Measurements from ENCODE around the gene MLC1.

GRCh38 chr22:50084080-50084477 is 1.1 kb downstream of the MLC1 start:
- no peak for TF ChIP-seq CTCF (IDR thresholded peaks at IDR 0.05)
- no peak for TF ChIP-seq POLR2A (IDR thresholded peaks at IDR 0.05)

Data from body of pancreas (tissue), 4 donors.